ENCODE measurements around the gene KRT80.

Gene KRT80

DNA sequence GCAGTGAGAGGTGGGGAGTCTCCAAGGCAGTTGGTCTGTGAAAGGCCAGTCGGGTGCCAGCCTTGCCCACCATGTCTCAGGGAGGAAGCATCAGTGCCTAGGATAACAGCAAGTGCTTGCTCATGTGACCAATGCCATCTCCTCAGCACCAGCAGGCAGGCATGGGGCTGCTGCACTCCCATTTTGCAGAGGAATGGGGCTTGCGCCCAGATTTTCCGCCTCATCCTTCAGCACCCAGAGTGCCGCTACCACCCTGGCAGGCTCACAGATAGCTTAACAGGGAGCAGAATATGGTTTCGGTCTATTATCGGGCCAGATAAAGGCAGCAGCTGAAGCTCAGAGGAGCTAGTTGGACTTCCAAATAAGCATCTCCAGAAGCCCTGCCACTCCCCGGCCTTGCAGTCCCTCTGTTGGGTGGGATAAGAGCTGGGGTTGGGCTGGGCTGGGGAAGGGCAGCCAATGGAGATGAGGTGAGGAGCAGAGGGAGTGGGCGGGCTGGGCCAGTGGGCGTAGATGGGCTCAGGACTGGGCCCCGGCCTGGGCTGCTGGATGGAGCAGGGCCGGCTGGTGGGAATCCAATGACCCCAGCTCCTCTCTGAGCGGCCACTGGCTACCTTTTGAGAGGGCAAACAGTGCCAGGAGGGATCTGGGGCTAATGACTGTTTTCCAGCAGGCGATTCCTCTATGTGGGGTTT lies 8.4 kb upstream of the KRT80 start:
- in situ Hi-C loops (cut with HindIII; ENCODE audit: low sequenced_read_pairs), result no loop called here
- no peak overlapping the region for H3K4me3 ChIP-seq (ENCODE audit: low read depth, low read length)
- TF ChIP-seq, protein P1, sequence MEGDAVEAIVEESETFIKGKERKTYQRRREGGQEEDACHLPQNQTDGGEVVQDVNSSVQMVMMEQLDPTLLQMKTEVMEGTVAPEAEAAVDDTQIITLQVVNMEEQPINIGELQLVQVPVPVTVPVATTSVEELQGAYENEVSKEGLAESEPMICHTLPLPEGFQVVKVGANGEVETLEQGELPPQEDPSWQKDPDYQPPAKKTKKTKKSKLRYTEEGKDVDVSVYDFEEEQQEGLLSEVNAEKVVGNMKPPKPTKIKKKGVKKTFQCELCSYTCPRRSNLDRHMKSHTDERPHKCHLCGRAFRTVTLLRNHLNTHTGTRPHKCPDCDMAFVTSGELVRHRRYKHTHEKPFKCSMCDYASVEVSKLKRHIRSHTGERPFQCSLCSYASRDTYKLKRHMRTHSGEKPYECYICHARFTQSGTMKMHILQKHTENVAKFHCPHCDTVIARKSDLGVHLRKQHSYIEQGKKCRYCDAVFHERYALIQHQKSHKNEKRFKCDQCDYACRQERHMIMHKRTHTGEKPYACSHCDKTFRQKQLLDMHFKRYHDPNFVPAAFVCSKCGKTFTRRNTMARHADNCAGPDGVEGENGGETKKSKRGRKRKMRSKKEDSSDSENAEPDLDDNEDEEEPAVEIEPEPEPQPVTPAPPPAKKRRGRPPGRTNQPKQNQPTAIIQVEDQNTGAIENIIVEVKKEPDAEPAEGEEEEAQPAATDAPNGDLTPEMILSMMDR (IDR thresholded peaks at IDR 0.05; ENCODE audit: low read depth, low read length), result no peak

GRCh38 chr12:52199294-52199919 lies 7.6 kb upstream of the KRT80 start:
- in situ Hi-C loops (cut with HindIII; ENCODE audit: low sequenced_read_pairs), result no loop called here
- no peak overlapping the region for H3K4me3 ChIP-seq (ENCODE audit: low read depth, low read length)
- no peak for DNase-seq (ENCODE audit: low read depth, low spot score)
- TF ChIP-seq, protein P1 (IDR thresholded peaks at IDR 0.05; ENCODE audit: low read depth, low read length), result no peak

More for the DNA sequence above, 8.4 kb upstream of the KRT80 start:
- no peak for DNase-seq (ENCODE audit: low read depth, low spot score)

DNA sequence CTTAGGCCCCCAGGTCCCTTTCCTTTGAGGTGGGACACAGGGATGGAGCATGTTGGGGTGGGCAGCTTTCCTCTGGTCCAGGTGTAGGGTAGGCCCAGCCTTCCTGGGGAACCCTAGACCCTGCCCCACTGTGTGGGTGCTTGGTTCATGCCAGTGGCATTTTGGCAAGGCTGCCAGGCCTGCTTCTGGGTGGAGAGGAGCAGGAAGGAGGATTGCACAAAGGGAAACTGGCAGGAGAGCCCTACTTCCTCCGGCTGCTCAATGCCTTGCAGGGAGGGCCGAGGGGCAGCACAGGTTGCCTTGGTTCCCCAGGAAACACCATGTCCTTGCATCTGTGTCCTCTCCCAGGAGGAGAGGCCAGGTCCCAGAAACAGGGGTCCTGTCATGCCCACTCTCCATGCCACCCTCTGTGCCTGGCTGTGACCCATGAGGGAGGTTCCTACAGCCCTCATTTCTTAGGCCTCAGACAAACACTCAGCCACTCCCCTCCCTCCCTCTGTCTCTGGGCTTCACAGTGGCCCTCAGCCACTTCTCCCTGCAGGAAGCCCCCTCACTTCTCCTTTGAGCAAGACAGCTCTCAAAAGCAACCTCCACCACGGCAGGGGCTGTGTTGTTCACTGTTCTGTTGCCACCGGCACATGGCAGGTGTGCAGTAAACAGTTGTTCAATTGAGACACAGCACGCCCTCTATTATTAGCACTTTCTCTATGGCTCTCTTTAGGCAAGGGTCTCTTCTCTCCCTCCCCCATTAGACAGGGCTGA lies 6.8 kb upstream of the KRT80 start:
- in situ Hi-C loops (cut with HindIII; ENCODE audit: low sequenced_read_pairs), result no loop called here
- no peak overlapping the region for H3K4me3 ChIP-seq (ENCODE audit: low read depth, low read length)
- TF ChIP-seq, protein P1 (IDR thresholded peaks at IDR 0.05; ENCODE audit: low read depth, low read length), result no peak
- DNase-seq (ENCODE audit: low read depth, low spot score), result no peak

DNA sequence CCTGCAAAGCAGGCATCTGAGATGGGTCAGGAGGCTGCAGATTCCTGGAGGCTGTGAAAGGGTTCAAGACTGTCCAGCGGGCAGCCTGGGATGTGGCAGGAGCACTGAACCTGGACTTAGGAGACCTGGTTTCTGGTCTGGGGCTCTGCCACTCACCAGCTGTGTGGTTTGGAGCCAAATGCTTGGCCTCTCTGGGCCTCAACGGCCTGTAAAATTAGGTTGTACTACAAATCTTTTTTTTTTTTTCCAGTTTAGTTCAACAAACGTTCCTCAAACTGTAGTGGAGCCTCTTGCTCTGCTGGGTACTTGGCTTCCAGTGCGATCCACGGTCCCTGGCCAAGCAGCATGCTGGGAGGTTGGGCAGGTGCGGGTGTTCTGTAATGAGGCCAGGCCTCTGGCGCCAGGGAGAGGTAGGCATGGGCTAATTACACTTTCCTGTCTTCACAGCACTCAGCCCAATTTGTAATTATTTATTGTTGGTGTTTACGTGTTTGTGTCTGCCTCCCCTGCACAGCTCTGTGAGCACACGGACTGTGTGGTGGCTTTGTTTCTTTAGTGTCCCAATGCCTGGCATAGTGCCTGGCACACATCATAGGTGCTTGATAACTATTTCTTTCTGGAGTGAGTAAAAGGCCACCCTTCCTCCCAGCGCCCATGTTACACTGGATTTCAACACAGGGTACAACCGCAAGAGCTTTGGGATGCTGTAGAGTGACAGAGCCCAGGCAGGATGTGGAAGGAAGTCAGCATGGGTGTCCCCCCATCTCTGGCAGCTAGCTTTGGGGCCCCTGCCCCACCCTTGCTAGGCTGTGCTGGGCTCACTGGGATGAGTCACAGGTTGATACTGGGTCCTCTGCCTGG lies 5.8 kb upstream of the KRT80 start:
- TF ChIP-seq, protein P1 (IDR thresholded peaks at IDR 0.05; ENCODE audit: low read depth, low read length), result no peak
- H3K4me3 ChIP-seq (ENCODE audit: low read depth, low read length), result no peak overlapping the region
- no peak for DNase-seq (ENCODE audit: low read depth, low spot score)
- in situ Hi-C loops (cut with HindIII; ENCODE audit: low sequenced_read_pairs), result no loop called here

DNA sequence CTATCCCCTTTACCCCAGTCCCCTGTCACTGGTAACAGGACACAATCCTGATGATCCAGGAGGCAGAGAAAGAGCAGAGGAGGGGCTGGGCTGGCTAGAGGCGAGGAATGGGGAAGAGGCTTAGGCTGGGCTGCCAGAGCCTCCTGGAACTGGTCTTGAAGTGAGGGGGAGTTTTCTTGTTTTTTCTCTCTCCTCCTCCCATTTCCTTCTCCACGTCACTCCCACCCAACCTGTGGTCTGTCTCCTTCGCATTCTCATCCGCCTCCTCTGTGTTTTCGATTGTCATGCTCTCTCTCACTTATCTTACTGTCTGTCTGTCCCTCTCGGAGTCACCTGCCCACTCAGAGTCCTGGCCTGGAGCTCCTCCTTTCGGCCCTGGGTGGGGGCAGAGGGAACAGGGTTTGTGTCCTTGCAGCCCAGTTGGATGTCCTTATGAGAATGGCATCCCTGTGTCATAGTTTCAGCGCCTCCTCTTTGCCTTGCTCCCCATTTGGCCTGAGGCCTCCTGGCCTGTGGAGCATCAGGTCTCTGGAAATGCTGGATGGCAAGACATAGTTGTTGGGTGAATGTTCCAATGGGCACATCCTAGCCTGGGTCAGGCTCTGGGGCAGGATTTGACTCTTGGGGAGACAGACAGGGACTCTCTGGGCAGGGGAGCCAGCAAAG lies 3.4 kb upstream of the KRT80 start:
- TF ChIP-seq, protein P1 (IDR thresholded peaks at IDR 0.05; ENCODE audit: low read depth, low read length), result no peak
- in situ Hi-C loops (cut with HindIII; ENCODE audit: low sequenced_read_pairs), result no loop called here
- no peak overlapping the region for H3K4me3 ChIP-seq (ENCODE audit: low read depth, low read length)
- DNase-seq (ENCODE audit: low read depth, low spot score), result no peak
